Choroid plexus epithelial cell (primary cell): ENCODE measurements around the gene MGMT.

ENCODE experiments used
- DNase-seq: peaks from one replicate; pipeline ENCODE4 v3.0.0-alpha.2; 2010; ENCODE audit warnings: low read depth
- H3K4me3 ChIP-seq: 2 replicates; pipeline ENCODE4 v1.5.1; 2011; ENCODE audit warnings: low read depth, mild to moderate bottlenecking, control low read depth, low read length, moderate library complexity
- TF ChIP-seq, protein P1 (sequence below): conservative IDR thresholded peaks from 2 replicates; pipeline ENCODE4 v1.5.1; 2011; ENCODE audit warnings: low read depth, mild to moderate bottlenecking, control low read depth, inconsistent platforms, low read length, moderate library complexity

Gene MGMT

DNA sequence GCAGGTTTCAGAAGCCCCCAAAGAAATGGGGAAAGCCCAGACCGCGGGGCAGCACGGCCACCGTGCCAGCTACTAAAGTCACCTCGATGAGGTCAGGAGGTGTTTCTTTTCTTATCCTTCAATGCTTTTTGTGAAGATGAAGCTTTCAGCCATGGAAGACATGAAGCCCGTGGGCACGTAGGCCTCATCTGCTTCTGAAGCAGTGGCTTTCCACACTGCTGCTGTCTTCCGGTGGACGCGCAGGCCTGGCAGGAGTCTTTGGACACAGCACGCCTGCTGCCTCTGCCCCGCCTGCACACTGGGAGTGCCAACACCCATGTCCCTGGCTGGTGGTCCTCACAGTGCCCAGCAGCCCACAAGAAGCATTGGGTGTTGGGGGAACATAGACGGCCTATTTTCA is 311.5 kb downstream of the MGMT start:
- TF ChIP-seq, protein P1, sequence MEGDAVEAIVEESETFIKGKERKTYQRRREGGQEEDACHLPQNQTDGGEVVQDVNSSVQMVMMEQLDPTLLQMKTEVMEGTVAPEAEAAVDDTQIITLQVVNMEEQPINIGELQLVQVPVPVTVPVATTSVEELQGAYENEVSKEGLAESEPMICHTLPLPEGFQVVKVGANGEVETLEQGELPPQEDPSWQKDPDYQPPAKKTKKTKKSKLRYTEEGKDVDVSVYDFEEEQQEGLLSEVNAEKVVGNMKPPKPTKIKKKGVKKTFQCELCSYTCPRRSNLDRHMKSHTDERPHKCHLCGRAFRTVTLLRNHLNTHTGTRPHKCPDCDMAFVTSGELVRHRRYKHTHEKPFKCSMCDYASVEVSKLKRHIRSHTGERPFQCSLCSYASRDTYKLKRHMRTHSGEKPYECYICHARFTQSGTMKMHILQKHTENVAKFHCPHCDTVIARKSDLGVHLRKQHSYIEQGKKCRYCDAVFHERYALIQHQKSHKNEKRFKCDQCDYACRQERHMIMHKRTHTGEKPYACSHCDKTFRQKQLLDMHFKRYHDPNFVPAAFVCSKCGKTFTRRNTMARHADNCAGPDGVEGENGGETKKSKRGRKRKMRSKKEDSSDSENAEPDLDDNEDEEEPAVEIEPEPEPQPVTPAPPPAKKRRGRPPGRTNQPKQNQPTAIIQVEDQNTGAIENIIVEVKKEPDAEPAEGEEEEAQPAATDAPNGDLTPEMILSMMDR, result no peak

DNA sequence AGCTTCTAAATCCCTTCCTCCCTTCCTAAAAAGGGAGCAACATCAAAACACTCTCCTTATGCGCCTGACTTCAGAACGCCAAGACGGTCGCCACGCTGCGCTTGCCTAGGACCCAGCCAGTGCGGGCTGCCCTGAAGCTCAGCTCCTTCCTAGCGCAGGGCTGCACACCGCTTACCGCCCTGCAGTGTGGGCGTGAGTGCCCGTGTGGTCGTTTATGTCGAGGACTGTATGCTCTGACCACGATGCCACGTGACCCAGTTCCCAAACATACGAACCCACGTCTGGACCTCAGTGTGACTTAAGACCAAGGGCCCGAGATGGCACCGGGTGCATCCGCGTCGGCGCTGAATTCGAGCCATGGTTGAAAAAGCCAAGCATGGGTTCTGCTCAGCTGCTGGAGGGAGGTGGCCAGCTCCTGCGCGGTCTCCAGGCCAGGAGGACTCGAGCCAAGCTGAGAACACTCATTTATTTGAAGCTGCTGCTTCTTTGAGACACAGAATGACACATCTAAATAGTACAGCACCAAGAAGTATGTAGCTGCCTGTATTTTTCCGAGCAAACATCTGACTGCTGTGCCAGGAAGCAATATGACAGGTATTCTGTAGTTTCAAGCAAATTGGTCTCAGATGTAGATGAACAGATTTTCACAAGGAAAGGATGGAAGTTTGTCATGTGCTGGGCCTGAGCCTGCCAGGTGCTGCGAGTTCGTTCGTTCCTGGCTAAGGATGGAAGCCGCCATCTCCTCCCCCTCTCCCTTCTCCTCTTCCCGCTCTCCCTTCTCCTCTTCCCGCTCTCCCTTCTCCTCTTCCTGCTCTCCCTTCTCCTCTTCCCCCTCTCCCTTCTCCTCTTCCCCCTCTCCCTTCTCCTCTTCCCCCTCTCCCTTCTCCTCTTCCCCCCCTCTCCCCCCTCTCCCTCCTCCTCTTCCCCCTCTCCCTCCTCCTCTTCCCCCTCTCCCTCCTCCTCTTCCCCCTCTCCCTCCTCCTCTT is 312.4 kb downstream of the MGMT start:
- no peak for DNase-seq
- H3K4me3 ChIP-seq, result no peak overlapping the region
- TF ChIP-seq, protein P1, result no peak

More for the DNA sequence above, 311.5 kb downstream of the MGMT start:
- DNase-seq, result no peak
- no peak overlapping the region for H3K4me3 ChIP-seq

DNA sequence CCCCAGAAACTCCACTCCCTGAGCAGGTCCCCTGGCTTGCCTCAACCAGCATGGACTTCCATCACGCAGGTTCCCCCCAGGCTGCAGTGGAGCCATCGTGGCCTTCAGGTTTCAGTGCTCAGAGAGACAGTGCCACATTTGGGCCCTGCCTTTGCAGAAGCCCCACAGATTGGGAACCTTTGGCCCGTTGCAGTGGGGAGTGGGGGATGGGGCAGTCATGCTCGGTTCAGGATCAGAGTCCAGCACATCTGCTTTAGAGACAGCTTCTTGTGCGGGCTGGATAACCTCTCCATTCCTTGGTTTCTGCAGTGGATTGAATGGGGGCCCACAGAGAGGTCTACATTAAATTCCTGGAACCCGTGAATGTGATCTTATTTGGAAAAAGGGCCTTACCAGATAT is 313.2 kb downstream of the MGMT start:
- H3K4me3 ChIP-seq, result no peak overlapping the region
- no peak for DNase-seq
- TF ChIP-seq, protein P1, result no peak

DNA sequence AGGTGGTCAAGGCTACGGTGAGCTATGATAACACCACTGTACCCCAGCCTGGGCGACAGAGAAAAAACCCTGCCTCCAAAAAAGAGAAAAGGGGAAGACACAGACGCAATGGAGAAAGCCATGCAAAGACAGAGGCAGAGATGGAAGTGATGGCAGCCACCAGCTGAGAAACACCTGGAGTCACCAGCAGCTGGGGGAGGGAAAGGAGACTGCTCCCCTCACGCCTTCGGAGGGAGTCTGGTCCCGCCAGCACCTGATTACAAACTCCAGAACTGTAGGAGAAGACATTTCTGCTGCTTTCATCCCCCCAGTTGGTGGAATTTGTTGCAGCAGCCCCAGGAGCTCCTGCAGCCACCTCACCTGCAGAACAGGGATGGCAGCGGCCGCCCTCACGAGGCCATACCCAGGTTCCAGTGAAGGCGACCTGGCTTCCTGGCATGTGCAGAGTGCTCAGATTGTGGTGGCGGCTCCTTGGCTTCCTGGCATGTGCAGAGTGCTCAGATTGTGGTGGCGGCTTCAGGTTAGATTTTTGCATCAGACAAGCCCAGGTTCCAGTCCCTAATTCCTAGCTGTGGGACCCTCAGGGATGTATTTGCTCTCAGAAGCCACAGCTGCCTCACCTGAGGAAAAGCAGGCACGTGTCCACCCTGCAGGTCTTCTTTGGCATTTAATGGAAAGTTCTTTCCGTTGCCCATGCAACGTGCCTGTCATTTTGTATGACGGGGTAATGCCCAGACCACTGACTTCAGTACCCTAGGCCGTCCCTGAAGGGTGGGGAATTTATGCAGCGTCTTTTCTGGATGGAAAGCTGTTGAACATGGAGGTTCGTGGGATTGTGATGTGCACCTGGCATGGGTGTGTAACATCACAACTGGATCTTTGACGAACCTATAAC is 314.1 kb downstream of the MGMT start:
- no peak for DNase-seq
- TF ChIP-seq, protein P1, result no peak
- H3K4me3 ChIP-seq, result no peak overlapping the region

DNA sequence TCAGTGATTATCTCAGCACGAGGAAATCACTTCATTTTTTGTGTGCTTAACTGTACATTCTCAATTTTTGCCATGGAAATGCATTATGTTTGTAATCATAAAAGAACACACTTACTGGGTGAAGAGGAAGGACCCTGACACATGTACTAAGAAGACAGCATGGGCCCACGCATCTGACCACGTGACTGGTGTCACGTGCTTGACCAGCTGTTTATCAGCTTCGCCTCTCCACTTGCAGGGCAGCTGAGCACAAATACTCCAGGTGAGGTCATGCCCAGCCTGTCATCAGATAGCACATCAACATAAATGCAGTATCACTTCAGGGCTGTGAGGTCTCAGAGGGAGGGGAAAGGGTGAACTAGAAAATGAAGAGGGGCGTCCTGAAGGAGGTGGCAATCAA is 317.2 kb downstream of the MGMT start:
- H3K4me3 ChIP-seq, result no peak overlapping the region
- DNase-seq, result no peak
- TF ChIP-seq, protein P1, result no peak

DNA sequence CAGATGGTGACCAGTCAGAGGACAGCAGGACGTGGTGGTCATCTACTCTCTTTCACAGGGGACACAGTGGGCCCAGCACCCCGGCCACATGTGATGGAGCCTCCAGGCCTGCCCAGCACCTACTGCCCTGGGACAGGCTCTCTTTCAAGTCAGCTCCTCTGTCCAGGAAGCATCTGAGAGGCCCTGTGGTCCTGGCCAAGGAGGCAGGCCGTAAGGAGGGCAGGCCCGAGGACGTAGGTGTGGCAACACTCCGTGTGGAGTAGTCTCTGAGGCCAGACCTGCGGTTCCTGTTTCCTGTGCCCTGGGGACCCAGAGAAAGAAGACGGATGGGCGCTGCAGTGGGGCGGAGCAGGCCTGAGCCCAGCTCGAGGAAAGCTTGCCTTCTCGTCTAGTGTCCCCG is 317.9 kb downstream of the MGMT start:
- TF ChIP-seq, protein P1, result no peak
- H3K4me3 ChIP-seq, result no peak overlapping the region

More for the DNA sequence above, 317.9 kb downstream of the MGMT start:
- no peak for DNase-seq
